OCI-LY3 (cell line): ENCODE data around the gene ANKRD65.
"Not testable (repeated sequence)": the region's sequence is repeated elsewhere in the genome, so short reads cannot be mapped to it uniquely, and the experiment has no call there.

Source experiments
- H2AFZ ChIP-seq: fragments of 200-600, 300-600 bp; shearing (Covaris generic); 2 replicates; pipeline ENCODE4 v1.6.0; 2014; ENCODE audit warnings: antibody characterized with exemption, low read depth, low read length
- H3K27ac ChIP-seq: fragments of 200-600, 300-600 bp; sonication (generic); 2 replicates; pipeline ENCODE4 v1.5.1; 2014; ENCODE audit warnings: mild to moderate bottlenecking, low read length, moderate library complexity, mixed read lengths
- H3K27me3 ChIP-seq: fragments of 200-600, 300-600 bp; sonication (generic); 2 replicates; pipeline ENCODE4 v1.6.1; 2014; ENCODE audit warnings: low read depth, low read length, mixed read lengths
- H3K36me3 ChIP-seq: fragments of 200-600, 300-600 bp; sonication (generic); replicated peaks from 2 replicates; pipeline ENCODE3; 2014; ENCODE audit warnings: low read depth, low read length, mixed read lengths
- H3K4me1 ChIP-seq: fragments of 300-600, 200-600 bp; sonication (generic); 2 replicates; pipeline ENCODE4 v1.6.1; 2014; ENCODE audit warnings: low read length, mixed read lengths
- H3K4me2 ChIP-seq: fragments of 200-600, 300-600 bp; sonication (generic); 2 replicates; pipeline ENCODE4 v1.6.1; 2014; ENCODE audit warnings: low read length, mixed read lengths
- H3K4me3 ChIP-seq: fragments of 300-600, 200-600 bp; sonication (generic); 2 replicates; pipeline ENCODE4 v1.5.1; 2014; ENCODE audit warnings: antibody characterized with exemption, mild to moderate bottlenecking, low read length, moderate library complexity
- H3K79me2 ChIP-seq: fragments of 300-600, 200-600 bp; shearing (Covaris generic); 2 replicates; pipeline ENCODE4 v1.6.1; 2014; ENCODE audit warnings: mild to moderate bottlenecking, low read length, mixed read lengths
- H3K9ac ChIP-seq: fragments of 300-600, 200-600 bp; shearing (Covaris generic); 2 replicates; pipeline ENCODE4 v1.6.0; 2014; ENCODE audit warnings: mild to moderate bottlenecking, low read length, moderate library complexity
- H3K9me3 ChIP-seq: fragments of 200-600, 300-600 bp; shearing (Covaris generic); 2 replicates; pipeline ENCODE4 v1.6.1; 2014; ENCODE audit warnings: low read length, mixed read lengths; ENCODE audit not compliant: insufficient read depth
- H4K20me1 ChIP-seq: fragments of 200-600, 300-600 bp; sonication (generic); 2 replicates; pipeline ENCODE4 v1.6.1; 2016; ENCODE audit warnings: low read length, mixed read lengths; ENCODE audit not compliant: insufficient read depth
- EZH2phosphoT487 ChIP-seq: fragments of 200-600 bp; shearing (Covaris generic); IDR thresholded peaks from 2 replicates; pipeline ENCODE4 v1.6.1; 2018; ENCODE audit warnings: antibody characterized with exemption, mixed run types, low read depth
- TF ChIP-seq, protein P1 (sequence below): fragments of 200-600, 300-600 bp; sonication (generic); IDR thresholded peaks from 2 replicates; pipeline ENCODE4 v1.5.1; 2014; ENCODE audit warnings: antibody characterized with exemption, low read length, low read depth

ANKRD65 gene

DNA sequence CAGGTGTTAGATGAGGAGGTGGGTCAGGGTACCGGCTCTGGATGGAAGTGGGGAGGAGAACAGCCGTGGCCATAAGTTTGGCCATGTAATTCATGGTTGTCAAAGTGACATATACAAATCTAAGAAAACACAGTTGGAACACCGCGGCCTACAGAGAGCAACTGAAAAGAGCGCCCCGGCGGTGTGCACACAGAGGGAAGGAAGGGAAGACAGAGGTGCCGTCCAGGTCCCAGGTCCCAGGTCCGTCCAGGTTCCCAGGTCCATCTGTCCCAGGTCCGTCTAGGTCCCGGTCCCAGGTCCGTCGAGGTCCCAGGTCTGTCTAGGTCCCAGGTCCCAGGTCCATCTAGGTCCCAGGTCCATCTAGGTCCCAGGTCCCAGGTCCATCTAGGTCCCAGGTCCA, 9.4 kb downstream of the ANKRD65 start:
- H3K36me3 ChIP-seq = peaks cover 17% of the 10 kb centered on the region
- no peak overlapping the region for H3K4me2 ChIP-seq
- H3K27ac ChIP-seq = no peak overlapping the region
- no peaks in the 10 kb centered on the region for H3K9me3 ChIP-seq
- H3K4me1 ChIP-seq = peaks cover 5% of the 10 kb centered on the region
- H3K4me3 ChIP-seq = no peak overlapping the region
- H4K20me1 ChIP-seq = no peaks in the 10 kb centered on the region
- peaks cover 31% of the 10 kb centered on the region for H3K79me2 ChIP-seq
- no peaks in the 10 kb centered on the region for H3K27me3 ChIP-seq
- no peak for TF ChIP-seq EZH2phosphoT487
- TF ChIP-seq, protein P1, sequence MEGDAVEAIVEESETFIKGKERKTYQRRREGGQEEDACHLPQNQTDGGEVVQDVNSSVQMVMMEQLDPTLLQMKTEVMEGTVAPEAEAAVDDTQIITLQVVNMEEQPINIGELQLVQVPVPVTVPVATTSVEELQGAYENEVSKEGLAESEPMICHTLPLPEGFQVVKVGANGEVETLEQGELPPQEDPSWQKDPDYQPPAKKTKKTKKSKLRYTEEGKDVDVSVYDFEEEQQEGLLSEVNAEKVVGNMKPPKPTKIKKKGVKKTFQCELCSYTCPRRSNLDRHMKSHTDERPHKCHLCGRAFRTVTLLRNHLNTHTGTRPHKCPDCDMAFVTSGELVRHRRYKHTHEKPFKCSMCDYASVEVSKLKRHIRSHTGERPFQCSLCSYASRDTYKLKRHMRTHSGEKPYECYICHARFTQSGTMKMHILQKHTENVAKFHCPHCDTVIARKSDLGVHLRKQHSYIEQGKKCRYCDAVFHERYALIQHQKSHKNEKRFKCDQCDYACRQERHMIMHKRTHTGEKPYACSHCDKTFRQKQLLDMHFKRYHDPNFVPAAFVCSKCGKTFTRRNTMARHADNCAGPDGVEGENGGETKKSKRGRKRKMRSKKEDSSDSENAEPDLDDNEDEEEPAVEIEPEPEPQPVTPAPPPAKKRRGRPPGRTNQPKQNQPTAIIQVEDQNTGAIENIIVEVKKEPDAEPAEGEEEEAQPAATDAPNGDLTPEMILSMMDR = no peak
- no peak overlapping the region for H3K9ac ChIP-seq
- no peak overlapping the region for H2AFZ ChIP-seq

DNA sequence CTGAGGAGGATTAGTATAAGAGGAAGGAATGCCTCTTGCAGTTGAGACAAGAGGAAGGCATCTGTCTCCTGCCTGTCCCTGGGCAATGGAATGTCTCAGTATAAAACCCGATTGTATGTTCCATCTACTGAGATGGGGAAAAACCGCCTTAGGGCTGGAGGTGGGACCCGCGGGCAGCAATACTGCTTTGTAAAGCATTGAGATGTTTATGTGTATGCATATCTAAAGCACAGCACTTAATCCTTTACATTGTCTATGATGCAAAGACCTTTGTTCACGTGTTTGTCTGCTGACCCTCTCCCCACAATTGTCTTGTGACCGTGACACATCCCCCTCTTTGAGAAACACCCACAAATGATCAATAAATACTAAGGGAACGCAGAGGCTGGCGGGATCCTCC, 10.8 kb downstream of the ANKRD65 start:
- not testable (repeated sequence) for H3K4me3 ChIP-seq, H3K9ac ChIP-seq, H3K27me3 ChIP-seq, H3K27ac ChIP-seq, H3K9me3 ChIP-seq, H2AFZ ChIP-seq, H4K20me1 ChIP-seq, H3K4me2 ChIP-seq
- Histone ChIP-seq H3K36me3 (peaks cover 28% of the 10 kb centered on the region), H3K4me1 (peaks cover 16% of the 10 kb centered on the region), H3K79me2 (peaks cover 45% of the 10 kb centered on the region)

DNA sequence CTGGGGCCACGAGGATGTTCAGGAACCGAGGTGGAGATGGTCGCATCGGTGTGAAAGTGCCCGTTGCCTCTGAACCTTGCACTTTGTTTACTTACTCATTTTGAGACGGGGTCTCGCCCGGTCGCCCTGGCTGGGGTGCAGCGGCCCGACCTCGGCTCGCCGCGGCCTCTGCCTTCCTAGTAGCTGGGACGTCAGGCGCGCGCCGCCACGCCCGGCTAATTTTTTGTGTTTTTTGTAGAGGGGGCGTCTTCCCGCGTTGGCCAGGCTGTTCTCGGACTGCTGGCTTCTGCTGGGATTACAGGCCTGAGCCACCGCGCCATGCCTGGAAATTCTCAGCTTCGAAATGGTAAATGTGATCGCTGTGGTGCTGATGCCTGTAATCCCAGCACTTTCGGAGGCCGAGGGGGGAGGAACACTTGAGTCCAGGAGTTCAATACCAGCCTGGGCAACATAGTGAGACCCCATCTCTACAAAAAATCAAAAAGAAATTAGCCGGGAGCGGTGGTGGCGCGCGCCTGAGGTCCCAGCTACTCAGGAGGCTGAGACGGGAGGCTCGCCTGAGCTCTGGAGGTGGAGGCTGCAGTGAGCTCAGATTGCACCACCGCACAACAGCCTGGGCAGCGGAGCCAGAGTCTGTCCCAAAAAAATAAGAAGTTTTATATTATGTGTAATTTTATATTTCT, 13.3 kb downstream of the ANKRD65 start:
- H2AFZ ChIP-seq = no peak overlapping the region
- peaks cover 37% of the 10 kb centered on the region for H3K36me3 ChIP-seq
- no peaks in the 10 kb centered on the region for H4K20me1 ChIP-seq
- peaks cover 59% of the 10 kb centered on the region for H3K79me2 ChIP-seq
- no peaks in the 10 kb centered on the region for H3K27me3 ChIP-seq
- peak overlapping the region; percentile 71 for H3K27ac ChIP-seq
- peak overlapping the region; percentile 66 for H3K4me2 ChIP-seq
- TF ChIP-seq, protein P1 = no peak
- no peak for TF ChIP-seq EZH2phosphoT487
- H3K9me3 ChIP-seq = no peaks in the 10 kb centered on the region
- H3K4me1 ChIP-seq = peaks cover 16% of the 10 kb centered on the region
- H3K9ac ChIP-seq = peak overlapping the region; percentile 85
- H3K4me3 ChIP-seq = peak overlapping the region; percentile 82

DNA sequence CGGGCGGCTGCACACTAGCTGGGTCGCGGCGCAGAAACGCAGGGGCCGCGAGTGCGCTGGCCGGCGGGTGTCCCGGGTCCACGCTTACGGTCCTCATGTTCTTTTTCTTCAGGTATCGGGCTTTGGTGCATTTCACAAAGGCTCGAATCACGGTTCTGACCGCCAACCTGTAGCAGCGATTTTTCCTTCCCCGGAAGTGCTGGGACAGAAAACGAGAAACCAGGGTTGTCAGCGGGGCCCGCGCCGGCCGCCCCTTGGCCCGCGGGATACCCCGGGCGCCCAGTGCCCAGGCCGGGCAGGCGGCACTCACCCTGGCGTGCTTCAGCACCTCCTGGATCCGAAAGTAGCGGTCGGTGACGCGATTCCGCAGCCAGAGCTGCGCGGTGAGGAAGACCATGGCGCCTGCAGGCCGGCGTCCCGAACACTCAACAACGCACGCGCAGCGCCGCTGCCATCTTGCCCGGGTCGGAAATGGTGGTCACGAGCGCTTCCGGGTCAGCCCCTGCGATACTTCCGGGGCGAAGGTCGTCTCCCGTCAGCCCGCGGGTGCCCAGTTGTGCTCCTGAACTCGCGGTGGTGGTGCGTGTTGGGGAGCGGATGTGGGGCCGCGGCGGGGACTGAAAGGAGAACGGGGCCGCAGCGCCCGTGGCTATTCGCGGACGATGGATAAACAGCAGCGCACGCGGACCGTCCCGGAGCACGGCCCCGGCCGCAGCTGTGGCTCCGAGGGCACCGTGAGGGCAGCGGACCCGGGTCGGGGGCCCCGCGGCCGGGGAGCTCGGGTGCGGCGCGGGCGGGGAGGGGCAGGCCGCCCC, 14.0 kb downstream of the ANKRD65 start, which contains the start of gene MRPL20:
MRPL20 (minus strand) TSS at position 473 of the 815 bp plus-strand sequence; CDS start at position 397, 76 bp downstream.
- Histone ChIP-seq H3K4me3 (peak within 1 kb of the TSS; percentile 82), H3K4me1 (peaks cover 16% of the 10 kb centered on the region), H3K9ac (peak within 1 kb of the TSS; percentile 85), H4K20me1 (no peaks in the 10 kb centered on the region), H3K27ac (peak within 1 kb of the TSS; percentile 71), H3K36me3 (peaks cover 40% of the 10 kb centered on the region), H3K4me2 (peak within 1 kb of the TSS; percentile 90), H3K9me3 (no peaks in the 10 kb centered on the region), H2AFZ (no peak within 1 kb of the TSS), H3K27me3 (no peaks in the 10 kb centered on the region), H3K79me2 (peaks cover 65% of the 10 kb centered on the region)
- no peak for TF ChIP-seq EZH2phosphoT487
- TF ChIP-seq, protein P1 = no peak
